Measurements from ENCODE around the gene ROBO1. TPM values are rescaled to one million over a fixed set of nuclear protein-coding genes. Genes with fewer than 3 reads are reported as not detected.

The ROBO1 gene
- total RNA-seq, 1 donor from 2014 or later: 78.0 TPM

GRCh38 chr3:79011821-79012529, 755.8 kb downstream of the ROBO1 start:
- DNase-seq (ENCODE audit: low spot score, unreplicated experiment): no peak
- H3K4me3 Mint-ChIP-seq (ENCODE audit: low read depth): no peak overlapping the region
- H3K27me3 Mint-ChIP-seq: peaks cover 5% of the 10 kb centered on the region
- TF ChIP-seq CTCF (IDR thresholded peaks at IDR 0.05; ENCODE audit: unreplicated experiment): no peak
- no peaks in the 10 kb centered on the region for H3K36me3 Mint-ChIP-seq (ENCODE audit: insufficient read depth)
- no peak overlapping the region for H3K27ac Mint-ChIP-seq
- H3K9me3 Mint-ChIP-seq (ENCODE audit: low read depth): no peaks in the 10 kb centered on the region
- peaks cover 39% of the 10 kb centered on the region for H3K4me1 Mint-ChIP-seq (ENCODE audit: low read depth)

DNA sequence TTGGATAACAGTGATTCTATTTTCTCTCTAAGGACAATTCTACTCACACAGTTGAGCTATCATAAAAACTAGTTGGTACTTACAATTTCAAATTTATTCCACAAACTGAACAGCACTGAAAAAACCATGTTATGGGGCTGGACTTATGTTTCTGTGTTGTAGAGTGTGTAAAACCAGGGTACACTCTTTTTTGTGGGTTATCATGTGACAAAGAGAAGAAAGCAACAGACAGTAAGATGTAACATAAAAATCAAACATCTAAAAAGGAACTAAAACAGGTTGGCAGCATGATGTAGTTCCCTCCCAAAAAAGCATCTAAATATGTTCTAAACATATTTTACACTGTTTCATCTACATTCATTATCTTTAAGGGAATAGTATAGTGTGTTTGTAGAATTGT, 757.9 kb downstream of the ROBO1 start:
- no peaks in the 10 kb centered on the region for H3K36me3 Mint-ChIP-seq (ENCODE audit: insufficient read depth)
- H3K27me3 Mint-ChIP-seq: peaks cover 5% of the 10 kb centered on the region
- TF ChIP-seq CTCF (IDR thresholded peaks at IDR 0.05; ENCODE audit: unreplicated experiment): no peak
- peaks cover 33% of the 10 kb centered on the region for H3K4me1 Mint-ChIP-seq (ENCODE audit: low read depth)
- no peak overlapping the region for H3K27ac Mint-ChIP-seq
- H3K9me3 Mint-ChIP-seq (ENCODE audit: low read depth): no peaks in the 10 kb centered on the region
- DNase-seq (ENCODE audit: low spot score, unreplicated experiment): no peak
- no peak overlapping the region for H3K4me3 Mint-ChIP-seq (ENCODE audit: low read depth)

GRCh38 chr3:79006077-79006476, 761.7 kb downstream of the ROBO1 start:
- no peak overlapping the region for H3K4me3 Mint-ChIP-seq (ENCODE audit: low read depth)
- no peaks in the 10 kb centered on the region for H3K36me3 Mint-ChIP-seq (ENCODE audit: insufficient read depth)
- H3K27ac Mint-ChIP-seq: no peak overlapping the region
- no peaks in the 10 kb centered on the region for H3K9me3 Mint-ChIP-seq (ENCODE audit: low read depth)
- DNase-seq (ENCODE audit: low spot score, unreplicated experiment): no peak
- no peak for TF ChIP-seq CTCF (IDR thresholded peaks at IDR 0.05; ENCODE audit: unreplicated experiment)
- no peaks in the 10 kb centered on the region for H3K27me3 Mint-ChIP-seq
- peaks cover 22% of the 10 kb centered on the region for H3K4me1 Mint-ChIP-seq (ENCODE audit: low read depth)

DNA sequence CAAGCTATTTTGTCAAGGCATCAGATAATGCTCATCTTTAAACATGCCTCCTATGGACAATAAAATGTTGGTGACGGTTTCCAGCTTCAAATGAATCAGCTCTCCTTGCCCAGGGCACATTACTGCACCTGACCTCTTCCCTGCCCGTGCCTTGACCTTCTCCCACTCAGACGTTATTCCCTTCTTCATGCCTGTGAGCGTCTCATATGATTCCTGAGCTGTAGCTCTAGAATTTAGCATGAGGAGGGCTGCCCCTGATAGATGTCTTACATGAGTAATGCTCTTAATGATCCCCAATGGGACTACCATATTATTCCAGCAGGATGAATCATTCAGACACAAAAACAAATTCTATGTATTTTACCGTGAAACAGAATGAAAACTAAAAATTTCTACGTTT, 762.7 kb downstream of the ROBO1 start:
- Mint-ChIP-seq H3K4me1 (ENCODE audit: low read depth) (peaks cover 16% of the 10 kb centered on the region), H3K4me3 (ENCODE audit: low read depth) (no peak overlapping the region), H3K27me3 (no peaks in the 10 kb centered on the region), H3K9me3 (ENCODE audit: low read depth) (peaks cover 3% of the 10 kb centered on the region), H3K36me3 (ENCODE audit: insufficient read depth) (peaks cover 3% of the 10 kb centered on the region), H3K27ac (no peak overlapping the region)
- no peak for TF ChIP-seq CTCF (IDR thresholded peaks at IDR 0.05; ENCODE audit: unreplicated experiment)
- no peak for DNase-seq (ENCODE audit: low spot score, unreplicated experiment)

DNA sequence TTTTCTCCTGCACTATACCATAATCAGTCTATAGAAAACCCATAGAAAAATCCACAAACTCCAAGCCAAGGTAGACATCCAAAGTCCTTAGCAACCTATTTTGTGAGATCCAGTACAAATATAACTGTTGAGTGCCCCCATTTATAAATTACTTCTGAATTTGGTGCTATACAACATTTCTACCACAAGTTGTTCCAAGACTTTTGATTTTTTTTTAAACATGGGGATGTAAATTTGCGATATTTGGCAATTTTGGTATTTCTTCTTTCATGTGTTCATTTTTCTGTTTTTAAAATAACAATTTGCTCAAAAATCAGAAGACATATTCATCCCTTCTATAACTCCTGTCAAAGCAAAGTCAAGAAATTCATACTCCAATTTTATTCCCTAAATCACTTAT, 763.8 kb downstream of the ROBO1 start:
- peaks cover 6% of the 10 kb centered on the region for H3K9me3 Mint-ChIP-seq (ENCODE audit: low read depth)
- peaks cover 5% of the 10 kb centered on the region for H3K36me3 Mint-ChIP-seq (ENCODE audit: insufficient read depth)
- H3K27me3 Mint-ChIP-seq: no peaks in the 10 kb centered on the region
- H3K27ac Mint-ChIP-seq: no peak overlapping the region
- peak; percentile 17 for TF ChIP-seq CTCF (IDR thresholded peaks at IDR 0.05; ENCODE audit: unreplicated experiment)
- H3K4me1 Mint-ChIP-seq (ENCODE audit: low read depth): peaks cover 12% of the 10 kb centered on the region
- H3K4me3 Mint-ChIP-seq (ENCODE audit: low read depth): no peak overlapping the region
- DNase-seq (ENCODE audit: low spot score, unreplicated experiment): no peak
